ENCODE results near the gene TSPAN9. TPM values are rescaled to one million over a fixed set of nuclear protein-coding genes. Genes with fewer than 3 reads are reported as not detected.

The TSPAN9 gene, protein sequence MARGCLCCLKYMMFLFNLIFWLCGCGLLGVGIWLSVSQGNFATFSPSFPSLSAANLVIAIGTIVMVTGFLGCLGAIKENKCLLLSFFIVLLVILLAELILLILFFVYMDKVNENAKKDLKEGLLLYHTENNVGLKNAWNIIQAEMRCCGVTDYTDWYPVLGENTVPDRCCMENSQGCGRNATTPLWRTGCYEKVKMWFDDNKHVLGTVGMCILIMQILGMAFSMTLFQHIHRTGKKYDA
- polyA plus RNA-seq: 3.1 and 3.7 TPM in 2 replicates

DNA sequence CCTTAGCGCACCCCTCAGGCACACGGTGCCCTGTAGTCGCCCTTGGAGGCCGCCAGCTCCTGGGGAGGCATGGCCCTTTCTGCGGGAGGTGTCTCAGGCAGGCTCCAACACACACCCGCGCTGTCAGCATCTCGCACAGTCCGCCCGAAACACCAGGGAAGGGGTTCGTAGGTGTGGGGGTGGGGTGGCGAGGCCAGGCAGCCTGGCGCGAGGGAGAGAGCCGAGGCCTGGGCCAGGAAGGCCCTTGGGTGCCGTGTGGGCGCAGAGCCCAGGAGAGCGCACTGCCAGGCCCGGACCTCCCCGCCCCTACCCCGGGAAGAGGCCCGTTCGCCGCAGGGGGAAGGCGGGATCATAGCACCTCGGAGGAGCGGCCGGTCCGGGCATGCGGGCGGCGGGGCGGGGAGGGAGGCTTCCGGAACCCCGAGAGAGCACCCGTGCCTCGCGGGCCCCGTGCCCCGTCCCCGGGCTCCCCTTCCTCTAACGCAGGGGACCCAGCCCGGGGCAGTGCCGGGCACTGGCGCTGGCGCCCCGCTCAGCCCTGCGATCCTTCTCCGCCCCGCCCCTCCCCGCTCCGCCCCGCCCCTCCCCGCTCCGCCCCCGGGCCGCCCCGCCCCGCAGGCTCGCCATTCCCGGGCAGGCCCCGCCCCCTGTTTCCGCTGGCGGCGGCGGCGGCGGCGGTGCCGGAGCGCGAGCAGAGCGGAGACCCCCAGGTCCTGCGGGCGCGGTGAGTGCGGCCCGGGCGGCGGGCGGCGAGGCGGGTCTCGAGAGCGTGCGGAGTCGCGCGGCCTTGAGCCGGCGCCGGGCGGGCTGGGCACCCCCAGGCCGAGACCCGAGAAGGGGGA lies at the start of gene TSPAN9:
Gene TSPAN9, plus strand, starts transcription at position 650 of the 842 bp plus-strand sequence. CDS start 123,815 bp downstream, outside the sequence.

Other genes starting within 250 kb of the TSPAN9 start
- gene NRIP2, start 242.3 kb upstream of the TSPAN9 start, polyA plus RNA-seq: 0.08 and 0.48 TPM in 2 replicates
- not detected in 2 replicates for gene TEX52, start 220.3 kb upstream of the TSPAN9 start, polyA plus RNA-seq
- gene FOXM1, start 200.2 kb upstream of the TSPAN9 start, polyA plus RNA-seq: not detected in 2 replicates
- gene RHNO1, start 200.2 kb upstream of the TSPAN9 start, polyA plus RNA-seq: 14.8 and 17.2 TPM in 2 replicates
- 5.1 and 7.9 TPM in 2 replicates for gene TULP3, start 186.5 kb upstream of the TSPAN9 start, polyA plus RNA-seq
- gene TEAD4, start 118.0 kb upstream of the TSPAN9 start, polyA plus RNA-seq: 0.57 and 1.3 TPM in 2 replicates

Measured in Purkinje cell (primary cell).